Lower leg skin (tissue), 3 donors: ENCODE measurements around the gene PIM3.
"Not testable (repeated sequence)": the region's sequence is repeated elsewhere in the genome, so short reads cannot be mapped to it uniquely, and the experiment has no call there.

Source experiments
- CTCF ChIP-seq, 3 donors: fragments of 450-650 bp; IDR thresholded peaks; one replicate each; pipeline ENCODE4 v1.5.1; 2016; ENCODE audit warnings: antibody characterized with exemption in 3 of 3, mild to moderate bottlenecking in 3 of 3, moderate library complexity in 2 of 3
- POLR2A ChIP-seq, 2 donors: fragments of 450-650 bp; IDR thresholded peaks; one replicate each; pipeline ENCODE4 v1.6.1; 2016 to 2017; ENCODE audit warnings: antibody characterized with exemption in 2 of 2, mild to moderate bottlenecking in 1 of 2, moderate library complexity in 1 of 2

GRCh38 chr22:49981799-49982198 is 21.2 kb downstream of the PIM3 start:
- not testable (repeated sequence) for TF ChIP-seq CTCF, POLR2A (IDR thresholded peaks at IDR 0.05)
